HG03064 (cell line): Measurements from ENCODE around the gene CNNM2.

ENCODE experiments used
- ATAC-seq: cut with Tn5 transposase; IDR thresholded peaks from one replicate; pipeline ENCODE4 v1.9.1; 2021; ENCODE audit warnings: low read depth; ENCODE audit not compliant: unreplicated experiment

Gene CNNM2

DNA sequence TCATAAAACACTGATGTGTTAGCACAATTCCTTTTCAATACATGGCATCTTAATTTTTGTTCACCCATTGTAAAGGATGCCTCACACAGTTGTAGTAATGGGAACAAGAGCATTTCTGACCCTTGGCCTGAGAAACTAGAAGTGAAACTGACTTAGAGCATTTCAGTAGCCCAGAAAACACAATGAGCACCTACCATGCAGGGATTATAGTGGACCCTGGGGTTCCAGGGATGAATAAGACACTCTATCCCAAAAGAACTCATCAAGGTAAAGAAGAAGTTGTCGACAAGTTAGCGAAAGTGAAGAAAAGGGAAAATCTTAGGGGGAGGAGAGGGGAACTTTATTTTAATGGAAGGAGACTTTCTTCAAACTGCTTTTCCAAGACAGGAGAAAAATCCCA is 149.4 kb downstream of the CNNM2 start:
- no peak for ATAC-seq

DNA sequence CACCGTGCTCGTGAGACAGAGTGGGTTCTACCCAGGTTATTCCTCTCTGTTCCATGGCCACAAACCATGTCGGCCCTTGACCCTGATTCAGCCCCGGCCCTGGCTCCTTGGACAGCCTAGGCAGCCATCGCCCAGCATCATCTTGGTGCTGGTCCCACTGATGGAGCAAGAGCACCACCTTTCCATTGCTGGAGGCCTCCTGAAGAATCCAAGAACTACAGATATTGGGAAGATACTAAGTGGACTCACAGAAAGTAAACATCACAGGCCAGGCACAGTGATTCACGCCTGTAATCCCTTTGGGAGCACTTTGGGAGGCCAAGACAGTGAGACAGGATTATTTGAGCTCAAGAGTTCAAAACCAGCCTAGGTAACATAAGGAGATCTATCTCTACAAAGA is 149.9 kb downstream of the CNNM2 start:
- ATAC-seq = no peak

DNA sequence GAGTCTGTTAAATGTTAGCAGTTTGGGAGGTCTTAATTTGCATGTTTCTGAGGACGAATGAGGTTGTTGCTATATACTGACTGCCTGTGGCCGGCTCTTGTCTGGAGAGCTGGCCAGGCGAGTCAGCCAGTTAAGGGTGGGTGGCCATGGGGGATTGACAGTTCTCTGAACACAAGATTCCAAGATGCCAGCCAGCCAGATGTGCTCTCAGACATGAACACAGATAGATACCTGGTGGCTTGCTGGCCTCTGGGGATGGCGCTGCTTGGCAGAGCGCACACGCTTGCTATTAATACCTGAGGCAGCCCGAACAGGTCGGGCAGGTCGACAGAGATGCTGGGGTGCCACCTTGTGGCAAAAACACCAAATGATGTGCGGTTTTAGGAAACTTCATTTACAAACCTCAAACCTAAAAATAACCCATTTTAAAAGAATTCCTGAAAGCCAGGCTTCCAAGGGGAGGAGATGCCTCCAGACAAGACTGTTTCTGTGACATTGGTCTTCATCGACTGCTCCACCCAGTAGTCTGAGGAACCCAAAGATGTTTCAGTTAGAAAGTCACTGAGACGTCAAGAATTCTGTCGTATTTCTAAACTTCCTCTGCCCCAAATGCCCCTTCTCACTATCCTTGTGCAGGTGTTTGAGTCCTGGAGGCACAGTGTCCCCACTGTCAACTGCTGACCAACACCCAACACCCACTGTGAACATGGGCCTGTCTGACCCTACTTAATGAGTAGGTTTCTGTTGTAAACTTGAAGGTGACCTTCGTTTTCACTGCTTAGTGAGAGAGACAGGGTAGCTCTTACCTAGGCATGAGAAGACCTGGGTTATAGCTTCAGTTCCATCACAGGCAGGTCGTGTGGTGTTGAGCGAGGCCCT is 151.6 kb downstream of the CNNM2 start:
- peak; percentile 53 for ATAC-seq

DNA sequence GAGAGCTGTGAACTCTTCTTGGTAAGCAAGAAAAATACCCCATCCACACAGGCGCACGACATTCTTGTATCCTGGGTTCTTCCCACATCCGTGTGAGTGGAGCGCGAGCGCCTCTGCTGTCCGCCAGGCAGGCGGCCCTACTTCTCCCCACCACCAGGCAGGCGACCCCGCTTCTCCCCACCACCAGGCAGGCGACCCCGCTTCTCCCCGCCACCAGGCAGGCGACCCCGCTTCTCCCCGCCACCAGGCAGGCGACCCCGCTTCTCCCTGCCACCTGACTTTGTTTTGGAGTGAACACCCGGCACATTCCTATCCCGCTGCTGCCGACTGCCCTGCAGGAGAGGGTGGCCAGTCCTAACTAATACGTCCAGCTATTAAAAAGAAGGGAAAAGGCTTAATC is 154.2 kb downstream of the CNNM2 start:
- ATAC-seq = no peak

DNA sequence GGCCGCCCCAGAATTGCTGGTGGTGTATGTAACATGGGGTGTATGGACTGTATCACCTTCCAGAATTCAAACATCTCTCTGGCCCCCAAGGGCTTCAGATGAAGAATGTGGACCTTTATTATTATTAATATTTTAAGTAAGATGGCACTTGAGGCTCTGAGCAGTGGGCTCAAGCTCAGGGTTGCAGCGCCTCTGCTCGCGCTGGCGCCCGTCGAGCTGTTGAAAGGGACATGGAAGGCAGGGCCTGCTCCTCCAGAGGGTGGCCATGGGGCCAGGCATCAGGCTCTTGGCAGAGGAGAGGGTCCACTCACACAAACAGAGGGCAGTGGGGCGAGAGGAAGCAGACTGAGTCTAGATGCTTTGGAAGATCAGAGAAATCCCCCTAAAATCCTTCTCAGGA is 154.8 kb downstream of the CNNM2 start:
- no peak for ATAC-seq

DNA sequence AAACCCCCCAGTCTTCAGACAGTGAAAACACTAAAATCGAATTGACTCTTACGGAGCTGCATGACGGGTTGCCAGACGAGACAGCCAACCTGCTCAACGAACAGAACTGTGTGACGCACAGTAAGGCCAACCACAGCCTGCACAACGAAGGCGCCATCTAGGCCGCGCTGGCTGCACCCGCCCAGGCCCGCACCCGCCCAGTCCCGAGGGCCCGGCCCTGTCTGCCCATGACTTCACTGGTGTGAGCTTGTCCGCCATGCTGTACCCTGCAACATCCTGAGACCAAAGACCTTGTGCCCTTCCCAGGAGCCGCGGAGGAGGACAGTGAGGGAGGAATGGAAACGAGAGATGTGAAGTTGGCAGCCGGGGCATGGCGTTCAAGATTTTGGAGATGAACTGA is 158.9 kb downstream of the CNNM2 start:
- no peak for ATAC-seq

DNA sequence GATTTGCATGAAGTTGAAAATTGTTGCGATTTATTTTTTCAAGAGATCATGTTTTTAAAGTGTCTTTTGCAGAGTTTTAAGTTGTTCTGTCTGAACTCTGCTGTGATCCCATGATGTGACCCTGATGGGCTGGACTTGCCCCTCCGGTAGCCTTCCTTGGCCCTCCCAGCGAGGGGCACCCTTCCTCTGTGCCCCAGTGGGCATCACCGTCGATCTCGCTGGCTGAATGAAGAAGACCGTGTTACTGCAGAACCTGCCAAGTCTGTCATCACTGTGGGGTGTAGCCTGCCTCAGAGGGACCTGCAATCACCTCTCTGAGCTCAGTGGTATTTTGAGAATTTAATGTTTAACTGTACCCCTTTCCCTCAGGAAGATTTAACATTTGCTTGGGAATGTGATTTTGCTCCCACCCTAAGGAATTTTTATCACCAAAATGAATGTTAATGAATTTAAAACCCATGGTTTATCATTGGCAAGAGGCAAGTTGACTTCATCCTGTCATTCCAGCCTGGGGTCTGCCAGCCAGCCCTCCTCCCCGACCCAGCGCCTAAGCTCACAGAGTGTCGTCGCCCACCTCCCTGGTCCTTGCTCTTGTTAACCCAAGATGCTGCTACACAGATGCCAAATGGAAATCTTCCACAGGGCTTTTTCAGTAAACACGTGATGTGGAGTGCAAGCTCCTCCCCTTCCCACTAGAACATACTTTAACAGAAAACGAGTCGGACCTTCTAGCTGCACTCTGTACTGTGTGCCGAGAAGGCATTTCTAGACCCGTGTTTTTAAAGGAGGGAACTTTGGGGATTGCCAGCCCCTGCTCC is 159.6 kb downstream of the CNNM2 start:
- no peak for ATAC-seq

DNA sequence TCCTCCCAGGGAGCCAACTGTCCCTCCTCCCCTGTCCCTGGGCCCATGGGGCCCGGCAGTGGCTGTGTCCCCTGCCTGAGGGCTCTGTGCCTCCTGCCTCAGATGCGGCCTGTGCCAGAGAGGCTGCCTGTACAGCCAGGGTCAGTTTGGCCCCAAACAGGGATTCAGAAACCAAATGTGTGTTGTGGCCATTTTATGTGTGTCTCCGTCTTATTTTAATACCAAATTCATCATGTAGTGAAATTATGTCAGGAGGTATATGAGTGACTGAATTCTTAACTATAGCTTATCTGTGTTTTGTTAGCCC is 160.2 kb downstream of the CNNM2 start:
- ATAC-seq = no peak

DNA sequence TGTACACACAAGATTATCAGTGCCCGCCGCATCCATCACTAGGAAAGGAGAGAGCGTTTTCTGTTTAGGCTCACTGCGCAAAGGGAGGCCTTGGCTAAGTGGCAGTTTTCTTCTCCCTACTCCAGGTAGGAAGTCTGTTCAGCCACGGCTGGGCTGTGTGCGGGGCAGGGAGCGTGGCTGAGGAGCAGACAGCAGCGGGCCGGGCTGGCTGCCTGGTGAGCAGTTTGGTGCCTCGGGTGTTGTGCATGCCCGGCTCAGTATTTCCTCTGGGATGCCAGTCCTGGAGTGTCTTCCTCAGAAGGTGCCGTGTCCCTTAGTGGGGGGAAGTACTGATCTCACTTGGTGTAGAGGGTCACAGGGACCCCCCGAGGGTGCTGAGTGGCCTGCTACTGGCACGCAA is 160.6 kb downstream of the CNNM2 start:
- ATAC-seq = no peak

DNA sequence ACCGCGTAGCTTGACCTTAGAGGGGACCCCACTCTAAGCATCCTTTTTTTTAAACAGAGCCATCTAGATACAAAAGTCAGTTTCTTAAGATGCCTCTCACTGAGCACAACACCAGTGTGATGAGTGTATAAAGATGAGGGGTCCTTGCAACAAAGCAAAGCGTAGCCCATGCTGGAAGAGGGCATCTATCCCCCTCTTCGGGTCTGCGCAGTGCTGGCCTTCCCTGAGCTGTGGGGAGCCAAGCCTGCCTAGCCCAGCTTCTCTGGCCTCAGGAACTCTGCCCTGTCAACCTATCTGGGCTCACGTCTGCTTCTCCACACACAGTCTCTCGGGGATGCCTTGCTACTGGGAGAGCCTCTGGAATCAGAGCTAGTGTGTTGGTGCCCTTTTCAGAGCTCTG is 161.0 kb downstream of the CNNM2 start:
- no peak for ATAC-seq

DNA sequence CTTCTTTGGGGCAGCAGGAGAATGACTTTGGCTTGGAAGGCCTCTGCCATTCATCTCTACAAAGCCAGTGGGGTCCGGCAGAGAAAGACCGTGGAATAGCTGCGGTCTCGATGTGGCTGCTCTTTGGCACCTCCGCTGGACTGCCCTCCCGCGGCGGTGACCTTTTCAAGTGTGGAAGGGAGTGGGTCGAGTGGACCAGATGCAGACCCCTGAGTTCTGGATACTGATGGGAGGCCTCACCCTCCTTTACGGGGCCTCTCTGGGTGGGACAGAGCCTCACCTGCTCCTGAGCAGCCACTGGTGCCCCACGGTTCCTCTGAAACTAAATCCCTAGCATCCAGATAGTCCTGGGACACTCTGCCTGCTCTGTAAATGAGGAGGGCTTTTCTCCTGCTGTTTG is 161.9 kb downstream of the CNNM2 start:
- no peak for ATAC-seq

DNA sequence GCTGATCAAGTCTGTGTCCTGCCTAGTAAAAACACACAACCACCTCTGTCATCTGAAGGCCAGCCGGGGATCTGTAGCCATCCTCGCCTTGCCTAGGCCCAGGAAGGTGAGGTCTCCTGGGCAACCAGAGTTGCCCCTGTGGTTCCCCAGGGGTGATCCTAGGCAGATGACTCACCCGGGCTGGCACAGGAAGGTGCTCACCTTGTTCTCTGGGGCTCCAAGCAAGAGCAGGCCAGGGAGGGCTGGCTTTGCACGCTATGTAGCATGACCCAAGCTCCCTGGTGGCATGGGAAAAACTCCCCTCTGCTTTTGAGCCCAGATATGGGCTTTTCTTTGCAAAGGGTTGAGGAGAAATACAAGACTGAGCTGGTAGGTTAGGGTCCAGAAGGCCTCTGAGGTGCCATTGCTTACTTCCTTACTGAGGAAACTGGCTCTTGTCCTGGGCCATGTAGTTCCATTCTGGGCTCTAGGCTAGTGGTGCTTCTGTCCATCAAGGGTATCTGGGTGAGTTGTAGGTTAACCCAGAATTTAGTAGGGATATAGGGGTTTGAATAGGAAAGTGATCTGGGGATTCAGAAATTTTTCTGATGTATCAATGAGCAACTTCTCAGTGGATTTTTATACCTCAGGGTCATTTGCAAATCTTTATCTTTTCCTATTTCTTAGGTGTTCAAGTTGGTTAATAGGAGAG is 162.9 kb downstream of the CNNM2 start:
- ATAC-seq = no peak

DNA sequence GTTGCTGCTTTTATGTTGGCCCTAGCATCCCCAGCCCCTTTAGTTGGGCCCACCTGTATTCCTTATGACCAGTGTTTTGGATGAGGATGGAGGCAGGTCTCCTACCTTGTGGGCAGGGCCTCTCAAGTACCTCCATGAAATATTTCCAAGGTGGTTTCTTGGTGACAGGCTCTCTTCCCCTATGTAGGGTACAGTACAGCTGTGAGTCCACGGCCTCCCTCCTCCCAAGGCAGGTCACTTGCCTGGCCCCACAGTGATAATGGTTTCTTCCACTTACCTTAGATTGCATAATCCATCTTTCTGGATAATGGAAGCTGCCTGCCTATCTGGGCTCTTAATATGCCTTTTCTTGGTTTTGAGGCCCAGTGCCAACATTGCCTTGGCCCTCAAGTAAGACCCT is 164.6 kb downstream of the CNNM2 start:
- ATAC-seq = no peak

DNA sequence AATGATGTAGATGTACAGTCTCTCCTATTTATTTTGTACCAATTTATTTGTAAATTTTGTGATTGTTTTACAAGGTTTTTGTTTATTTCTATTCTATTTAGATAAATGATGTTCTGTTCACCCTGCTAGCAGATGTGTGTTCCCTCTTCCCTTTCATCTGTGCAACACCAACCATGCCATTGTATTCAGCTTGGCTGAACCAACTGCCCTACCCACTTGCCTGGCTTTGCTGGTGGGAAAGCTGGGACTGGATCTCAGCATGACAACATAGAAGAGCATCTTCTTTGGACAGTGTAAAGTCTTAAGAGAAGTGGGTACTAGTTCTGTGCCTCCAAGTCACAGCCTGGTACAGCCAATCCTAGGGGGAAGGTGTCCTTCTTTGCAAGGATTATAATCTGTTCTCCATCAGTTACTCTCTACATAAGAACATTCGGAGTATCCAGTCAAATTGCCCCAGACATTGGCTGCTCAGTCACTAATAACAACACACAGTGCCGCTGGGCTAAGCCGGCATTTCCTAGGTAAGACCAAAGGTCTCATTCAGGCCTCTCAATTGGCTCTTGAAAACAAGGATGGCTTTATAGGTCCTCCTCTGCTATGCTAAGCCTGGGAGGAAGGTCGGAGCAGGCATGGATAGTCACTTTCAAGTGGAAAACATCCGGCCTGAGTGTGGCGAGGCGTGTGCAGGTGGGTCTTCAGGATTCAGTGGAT is 165.3 kb downstream of the CNNM2 start:
- no peak for ATAC-seq

DNA sequence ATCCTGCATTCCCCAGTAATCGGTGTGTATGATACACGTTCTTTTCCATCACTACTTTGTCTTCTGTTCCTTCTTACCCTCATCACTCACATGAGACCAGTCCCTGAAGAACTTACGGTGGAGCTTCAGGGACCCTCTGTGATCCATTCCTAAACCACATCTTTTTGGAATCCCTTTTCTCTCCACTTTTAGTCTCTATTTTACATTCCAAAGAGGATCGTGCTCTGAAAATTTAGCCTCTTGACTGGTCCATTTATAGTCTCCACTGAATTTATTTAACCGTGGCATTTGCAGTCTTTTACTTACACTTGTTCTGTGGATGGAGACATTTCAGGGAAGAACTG is 165.9 kb downstream of the CNNM2 start:
- ATAC-seq = no peak

DNA sequence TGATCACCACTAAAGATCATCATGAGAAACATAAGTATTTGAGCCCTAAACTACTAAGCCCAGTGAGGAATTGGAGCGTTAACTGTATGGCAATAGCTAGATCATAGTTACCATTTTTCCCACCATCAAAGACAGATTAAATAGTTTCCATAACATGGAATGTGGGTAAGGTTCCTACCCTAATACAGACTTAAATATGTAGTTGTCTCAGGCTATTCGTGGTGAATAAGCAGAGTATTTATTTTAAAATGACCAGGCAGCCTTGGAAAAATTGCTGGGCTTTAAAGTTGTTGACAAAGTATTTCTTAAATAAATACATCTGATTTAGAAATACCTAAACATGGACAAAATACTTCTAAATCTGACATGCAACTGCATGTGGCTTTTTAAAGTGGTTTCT is 168.2 kb downstream of the CNNM2 start:
- no peak for ATAC-seq

DNA sequence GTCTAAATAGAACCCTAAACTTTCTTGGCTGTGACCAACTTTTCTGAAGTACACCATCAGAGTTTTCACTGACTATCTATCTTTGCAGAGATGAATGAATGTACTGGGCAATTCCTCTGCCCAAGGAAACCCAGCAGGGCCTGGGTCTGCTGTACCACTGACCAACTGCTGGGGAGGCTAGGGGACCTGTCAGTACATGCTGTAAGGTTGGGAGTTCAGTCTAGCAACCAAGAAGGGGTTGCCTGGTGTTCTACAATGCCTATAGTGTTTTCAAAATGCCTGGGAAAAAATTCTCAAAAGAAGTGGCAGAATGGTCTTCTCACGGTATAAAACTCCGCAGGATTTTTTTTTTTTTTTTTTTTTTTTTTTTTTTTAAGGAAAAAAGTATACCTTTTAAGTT is 168.7 kb downstream of the CNNM2 start:
- no peak for ATAC-seq

DNA sequence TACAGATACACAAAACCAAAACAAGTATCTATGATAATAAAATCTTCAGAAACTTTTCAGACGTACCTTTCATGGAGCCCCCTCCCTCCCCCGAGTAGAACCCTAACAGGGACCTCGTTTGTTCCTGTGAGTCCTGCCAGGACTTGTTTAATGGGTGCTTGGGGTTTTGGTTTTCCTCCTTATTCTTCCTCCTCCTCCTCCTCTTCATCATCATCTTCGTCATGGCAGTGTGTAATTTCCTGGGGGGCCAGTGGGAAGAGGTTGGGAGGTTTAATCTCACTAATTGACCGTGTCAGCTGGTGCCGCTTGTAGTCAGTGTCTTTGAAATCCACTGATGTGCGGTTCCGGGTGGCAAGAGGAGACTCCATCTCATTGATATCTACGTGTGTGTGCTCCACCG is 171.4 kb downstream of the CNNM2 start:
- ATAC-seq = no peak

DNA sequence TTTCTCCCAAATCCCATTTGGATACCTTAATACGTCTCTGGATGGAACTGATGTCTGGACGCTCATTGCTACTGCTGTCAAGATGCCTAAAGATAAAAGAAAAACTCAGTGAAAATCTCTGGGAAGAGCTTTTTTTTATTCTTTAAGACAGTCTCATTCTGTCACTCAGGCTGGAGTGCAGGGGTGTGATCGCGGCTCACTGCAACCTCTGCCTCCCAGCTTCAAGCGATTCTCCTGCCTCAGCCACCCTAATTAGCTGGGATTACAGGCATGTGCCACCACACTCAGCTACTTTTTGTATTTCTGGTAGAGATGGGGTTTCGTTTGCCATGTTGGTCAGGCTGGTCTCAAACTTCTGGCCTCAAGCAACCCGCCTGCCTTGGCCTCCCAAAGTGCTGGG is 172.8 kb downstream of the CNNM2 start:
- no peak for ATAC-seq

DNA sequence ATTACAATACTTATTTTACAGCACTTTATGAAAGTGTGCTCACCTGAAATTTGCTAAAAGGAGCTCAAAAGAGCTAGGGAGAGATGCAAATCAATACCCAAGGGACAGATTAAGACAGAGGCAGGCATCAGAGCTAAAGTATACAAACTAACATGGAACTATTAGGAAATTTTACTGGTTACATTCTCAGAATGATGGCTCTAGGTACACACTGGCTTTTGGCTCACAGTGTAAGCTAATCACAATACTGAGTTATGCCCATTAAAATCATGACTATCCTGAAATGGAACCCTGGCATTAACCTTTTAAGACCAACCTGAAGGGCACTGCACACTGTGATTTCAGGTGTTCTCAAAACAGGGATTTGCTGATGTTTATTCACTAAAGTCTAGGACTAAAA is 176.9 kb downstream of the CNNM2 start:
- no peak for ATAC-seq

DNA sequence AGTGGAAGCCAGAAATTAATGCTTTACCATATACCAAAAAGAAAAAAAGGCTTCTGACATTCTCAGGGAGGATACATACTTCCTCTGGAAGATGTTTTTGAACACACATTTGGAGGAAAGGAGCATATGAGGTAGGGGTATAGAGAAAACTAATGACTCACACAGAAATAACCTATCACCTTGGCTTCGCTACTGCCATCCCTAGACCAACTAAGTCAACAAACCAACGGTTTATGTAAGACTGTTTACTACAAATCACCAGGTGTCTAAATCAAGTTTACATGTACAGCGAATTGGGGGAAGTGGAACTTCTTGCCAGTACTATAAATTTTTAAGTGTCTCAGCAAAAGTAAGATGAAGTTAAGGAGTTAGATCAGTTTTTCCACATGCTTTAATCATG is 178.0 kb downstream of the CNNM2 start:
- ATAC-seq = no peak
